GM10248 (cell line): Measurements from ENCODE around the gene CES5A.
"Not testable (repeated sequence)": the region's sequence is repeated elsewhere in the genome, so short reads cannot be mapped to it uniquely, and the experiment has no call there.

Experiments used
- CTCF ChIA-PET: fragments of 300-600 bp; sonication (Branson Sonifier 250); formaldehyde crosslinking; extraction: SDS; loops from one replicate; lab custom pipeline; 2021; ENCODE audit warnings: antibody characterized with exemption; lab: Yijun Ruan, JAX
- POLR2A ChIA-PET: fragments of 350-650 bp; sonication (Branson Sonifier 250); formaldehyde crosslinking; extraction: SDS; loops from one replicate; lab custom pipeline; 2020; ENCODE audit warnings: antibody characterized with exemption; lab: Yijun Ruan, JAX
- DNase-seq: peaks from one replicate; pipeline ENCODE4 v3.0.0; 2012; ENCODE audit errors: extremely low spot score
- TF ChIP-seq, protein P1 (sequence below): IDR thresholded peaks from 2 replicates; pipeline ENCODE4 v1.5.1; 2012; ENCODE audit warnings: mild to moderate bottlenecking, low read depth; ENCODE audit errors: extremely low read depth, missing control alignments, control extremely low read depth

CES5A gene

DNA sequence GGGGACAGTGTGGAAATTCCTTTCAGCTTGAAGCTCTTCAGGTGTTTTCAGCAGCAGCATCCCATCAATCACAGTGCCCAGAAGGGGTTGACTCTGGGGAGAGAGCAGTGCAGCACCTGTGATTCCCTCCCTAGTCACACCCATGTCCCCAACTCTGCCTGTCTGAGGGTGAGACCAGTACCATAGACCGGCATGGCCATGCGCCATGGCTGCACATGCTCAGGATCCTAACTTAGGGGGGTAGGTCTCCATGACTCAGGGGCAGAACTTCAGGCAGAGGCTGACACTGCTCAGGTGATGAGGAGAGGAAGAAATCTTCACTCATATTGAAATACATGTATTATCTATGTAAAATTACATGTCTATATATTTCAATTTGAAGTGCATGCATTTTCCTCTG is 62.2 kb downstream of the CES5A start:
- ChIA-PET CTCF (no interaction called here), POLR2A (no interaction called here)

DNA sequence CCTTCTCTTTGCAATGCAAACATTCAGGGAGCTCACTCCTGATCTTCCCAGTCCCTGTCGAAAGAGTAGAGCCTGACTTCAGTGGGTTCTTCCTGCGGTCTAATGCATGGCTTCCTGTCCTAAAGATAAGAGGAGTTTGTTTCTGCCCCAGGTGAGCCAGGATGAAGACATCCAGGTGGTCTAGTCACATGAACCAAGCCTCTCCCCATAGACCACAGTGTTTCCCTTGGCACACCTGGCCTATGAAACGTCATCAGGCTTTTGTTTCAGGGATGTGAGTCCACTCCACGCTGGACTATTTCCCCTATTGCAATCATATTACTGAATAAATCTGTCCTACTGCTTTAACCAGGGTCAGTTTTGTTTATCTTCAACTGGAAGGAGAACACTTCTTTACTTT is 63.4 kb downstream of the CES5A start:
- no peak for DNase-seq
- CTCF ChIA-PET = no interaction called here
- TF ChIP-seq, protein P1, sequence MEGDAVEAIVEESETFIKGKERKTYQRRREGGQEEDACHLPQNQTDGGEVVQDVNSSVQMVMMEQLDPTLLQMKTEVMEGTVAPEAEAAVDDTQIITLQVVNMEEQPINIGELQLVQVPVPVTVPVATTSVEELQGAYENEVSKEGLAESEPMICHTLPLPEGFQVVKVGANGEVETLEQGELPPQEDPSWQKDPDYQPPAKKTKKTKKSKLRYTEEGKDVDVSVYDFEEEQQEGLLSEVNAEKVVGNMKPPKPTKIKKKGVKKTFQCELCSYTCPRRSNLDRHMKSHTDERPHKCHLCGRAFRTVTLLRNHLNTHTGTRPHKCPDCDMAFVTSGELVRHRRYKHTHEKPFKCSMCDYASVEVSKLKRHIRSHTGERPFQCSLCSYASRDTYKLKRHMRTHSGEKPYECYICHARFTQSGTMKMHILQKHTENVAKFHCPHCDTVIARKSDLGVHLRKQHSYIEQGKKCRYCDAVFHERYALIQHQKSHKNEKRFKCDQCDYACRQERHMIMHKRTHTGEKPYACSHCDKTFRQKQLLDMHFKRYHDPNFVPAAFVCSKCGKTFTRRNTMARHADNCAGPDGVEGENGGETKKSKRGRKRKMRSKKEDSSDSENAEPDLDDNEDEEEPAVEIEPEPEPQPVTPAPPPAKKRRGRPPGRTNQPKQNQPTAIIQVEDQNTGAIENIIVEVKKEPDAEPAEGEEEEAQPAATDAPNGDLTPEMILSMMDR = no peak
- POLR2A ChIA-PET = no interaction called here

More for the DNA sequence above, 62.2 kb downstream of the CES5A start:
- TF ChIP-seq, protein P1 = no peak
- DNase-seq = no peak

DNA sequence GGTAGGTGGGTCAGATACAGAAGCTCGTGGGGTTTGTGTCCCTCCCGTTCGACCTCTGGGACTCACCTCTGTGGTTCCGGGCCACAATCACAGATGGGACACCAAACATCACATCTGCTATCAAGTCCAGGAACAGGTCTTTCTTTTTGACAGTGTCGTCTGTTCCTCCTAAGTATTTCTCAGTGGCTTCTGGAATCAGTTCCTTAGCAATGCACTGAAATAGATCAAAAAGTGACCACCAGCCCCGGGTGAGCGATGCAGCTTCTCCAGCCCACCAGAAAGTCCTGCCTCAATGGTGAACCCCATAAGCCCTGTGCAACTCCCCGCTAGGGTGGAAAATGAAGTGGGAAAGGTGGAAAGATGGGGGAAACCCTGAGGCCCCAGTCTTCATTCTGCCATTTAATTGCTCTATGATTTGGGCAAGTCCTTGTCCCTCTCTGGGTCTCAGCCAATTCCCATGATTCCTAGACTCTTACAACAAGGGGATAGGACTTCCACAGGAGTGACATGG is 64.7 kb downstream of the CES5A start:
- ChIA-PET CTCF (interaction anchor here (1.2 kb wide), 1 partner anchor 346 kb away, joined by 5 read pairs; no protein-coding TSS in a partner anchor), POLR2A (no interaction called here)
- TF ChIP-seq, protein P1 = no peak
- no peak for DNase-seq

DNA sequence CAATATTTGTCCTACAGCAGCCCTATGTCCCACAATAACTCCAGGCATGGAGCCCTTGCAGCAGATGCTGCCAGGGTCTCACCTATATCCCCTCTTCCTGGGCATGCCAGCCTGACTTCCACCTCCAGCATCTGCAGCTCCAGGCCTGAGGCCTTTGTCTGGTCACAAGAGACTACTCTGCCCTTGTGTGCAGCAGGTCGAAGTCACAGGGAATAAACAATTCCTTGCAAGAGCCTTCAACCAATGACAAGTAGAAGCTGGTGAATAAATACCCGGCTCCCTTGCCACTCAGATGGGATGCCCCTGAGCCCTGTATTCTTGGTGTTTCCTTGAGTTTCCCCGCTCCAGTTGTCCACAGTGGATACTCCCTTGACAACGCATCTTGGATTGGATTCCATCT is 65.3 kb downstream of the CES5A start:
- POLR2A ChIA-PET = no interaction called here
- TF ChIP-seq, protein P1 = no peak

DNA sequence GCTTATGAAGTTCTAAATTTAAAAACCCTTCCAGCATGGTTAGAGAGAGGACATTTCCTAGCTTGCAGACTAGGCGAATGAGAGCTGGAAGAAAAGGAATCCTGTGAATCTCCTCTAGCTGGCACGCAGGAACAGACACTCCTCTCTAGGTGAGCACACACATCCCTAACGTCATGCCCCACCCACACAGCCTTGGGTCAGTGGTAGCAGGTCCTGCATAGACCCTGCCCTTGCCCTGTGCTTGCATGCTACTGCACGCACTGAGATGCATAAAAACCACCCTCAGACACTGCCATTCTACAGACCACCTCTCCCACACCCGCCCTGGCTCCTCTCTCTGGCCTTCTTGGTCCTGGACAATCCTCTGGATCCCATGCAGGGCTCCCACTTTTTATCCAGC is 65.8 kb downstream of the CES5A start:
- no peak for DNase-seq
- TF ChIP-seq, protein P1 = no peak
- ChIA-PET CTCF (interaction anchor here (1.3 kb wide), 1 partner anchor 17 kb away, joined by 3 read pairs; no protein-coding TSS in a partner anchor), POLR2A (no interaction called here)

More for the DNA sequence above, 65.3 kb downstream of the CES5A start:
- no peak for DNase-seq
- CTCF ChIA-PET = interaction anchor here (1.2 to 1.3 kb wide), 2 partner anchors 16 to 345 kb away, joined by 3 to 5 read pairs; no protein-coding TSS in a partner anchor

DNA sequence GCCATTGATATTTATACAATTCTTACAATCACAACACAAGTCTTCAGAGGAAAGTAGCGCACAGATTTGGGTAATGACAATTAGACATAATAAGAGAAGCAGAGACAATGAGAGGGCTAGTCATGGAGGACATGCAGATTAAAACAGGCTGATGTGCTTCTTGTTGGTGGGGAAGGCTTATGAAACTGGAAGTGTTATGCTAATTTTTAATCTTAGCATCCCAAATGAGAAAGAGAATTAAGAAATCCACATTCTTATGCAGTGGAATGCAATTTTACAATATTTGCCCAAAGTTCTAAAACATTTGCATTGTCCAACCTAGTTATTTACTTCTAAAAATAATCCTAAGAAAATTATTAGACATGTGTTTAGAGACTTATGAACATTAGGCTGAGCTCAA is 66.9 kb downstream of the CES5A start:
- CTCF ChIA-PET, POLR2A ChIA-PET, DNase-seq: not testable (repeated sequence)

DNA sequence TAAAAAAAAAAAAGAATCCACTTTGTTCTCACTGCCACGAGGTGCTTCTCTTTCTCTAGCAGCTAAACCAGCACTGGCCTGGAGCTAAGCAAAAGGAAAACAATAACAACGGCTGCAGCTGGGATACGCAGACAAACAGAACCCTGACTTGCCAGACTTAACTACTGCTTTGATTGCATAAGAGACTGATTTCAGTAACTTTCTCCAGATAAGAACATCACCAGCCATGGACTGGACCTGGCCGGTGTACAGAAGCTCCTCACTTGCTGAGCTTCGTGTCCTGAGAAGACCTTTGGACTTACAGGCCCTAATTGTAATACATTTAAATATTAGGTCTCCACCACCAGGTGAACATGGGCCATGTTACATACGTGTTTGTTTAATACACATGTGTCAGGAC is 70.1 kb downstream of the CES5A start:
- CTCF ChIA-PET, DNase-seq, POLR2A ChIA-PET: not testable (repeated sequence)

DNA sequence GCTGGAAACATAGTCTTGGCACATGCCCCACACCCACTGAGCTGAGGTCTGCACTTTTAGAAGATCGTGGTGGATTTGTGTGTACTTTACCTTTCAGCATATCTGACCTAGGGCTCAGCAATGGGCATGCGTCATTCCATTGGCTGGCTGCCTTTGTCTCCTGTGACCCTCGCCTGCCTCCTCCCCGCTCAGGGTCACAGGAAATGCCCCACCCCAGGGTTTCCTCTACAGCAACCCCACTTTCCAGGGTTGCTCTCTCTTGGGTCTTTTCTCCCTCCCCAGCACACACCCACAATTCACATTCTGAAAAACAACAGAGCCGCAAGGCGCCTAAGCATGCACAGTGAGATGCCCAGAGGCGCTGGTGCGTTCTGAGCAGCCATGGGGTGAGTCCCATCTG is 71.5 kb downstream of the CES5A start:
- POLR2A ChIA-PET, CTCF ChIA-PET, DNase-seq: not testable (repeated sequence)
